CD4-positive, alpha-beta T cell treated with Interleukin-4 for 4 hours (primary cell): ENCODE results near the gene SLC6A18.

ENCODE experiments used
- DNase-seq: peaks from one replicate; pipeline ENCODE4 v3.0.0-alpha.2; 2020

The SLC6A18 gene

GRCh38 chr5:1239505-1240251 is 14.5 kb downstream of the SLC6A18 start:
- DNase-seq = no peak

GRCh38 chr5:1240496-1241260 is 15.5 kb downstream of the SLC6A18 start:
- DNase-seq = no peak

- DNase-seq = no peak
These were observed 16.4 kb downstream of the SLC6A18 start for GRCh38 chr5:1241509-1242080.

GRCh38 chr5:1242733-1243486 is 17.7 kb downstream of the SLC6A18 start:
- no peak for DNase-seq

GRCh38 chr5:1243487-1244130 is 18.4 kb downstream of the SLC6A18 start:
- no peak for DNase-seq

GRCh38 chr5:1244255-1244654 is 19.1 kb downstream of the SLC6A18 start:
- DNase-seq = no peak

- no peak for DNase-seq
These were observed 19.8 kb downstream of the SLC6A18 start for GRCh38 chr5:1244976-1245375.

GRCh38 chr5:1245905-1246576 is 20.9 kb downstream of the SLC6A18 start:
- DNase-seq = no peak

GRCh38 chr5:1246711-1247431 is 21.7 kb downstream of the SLC6A18 start:
- no peak for DNase-seq

- DNase-seq = no peak
These were observed 22.6 kb downstream of the SLC6A18 start for GRCh38 chr5:1247811-1248210.

GRCh38 chr5:1249366-1250280 is 24.4 kb downstream of the SLC6A18 start:
- DNase-seq = no peak

GRCh38 chr5:1251678-1252580 is 26.7 kb downstream of the SLC6A18 start:
- DNase-seq = no peak

- no peak for DNase-seq
These were observed 27.5 kb downstream of the SLC6A18 start for GRCh38 chr5:1252681-1253080.

- DNase-seq = no peak
These were observed 28.4 kb downstream of the SLC6A18 start for GRCh38 chr5:1253456-1254105.

- DNase-seq = no peak
These were observed 29.0 kb downstream of the SLC6A18 start for GRCh38 chr5:1254196-1254595.

GRCh38 chr5:1255081-1255561 is 29.9 kb downstream of the SLC6A18 start:
- DNase-seq = peak; percentile 47

- no peak for DNase-seq
These were observed 31.6 kb downstream of the SLC6A18 start for GRCh38 chr5:1256776-1257175.

GRCh38 chr5:1257363-1257762 is 32.2 kb downstream of the SLC6A18 start:
- no peak for DNase-seq
